Neural cell (in vitro differentiated cells): ENCODE data around the gene P2RX3.

Experiments used
- EP300 ChIP-seq: fragments of 450-650 bp; conservative IDR thresholded peaks from 2 replicates; pipeline ENCODE4 v1.6.1; 2014; ENCODE audit warnings: antibody characterized with exemption, mild to moderate bottlenecking, moderate library complexity; ENCODE audit not compliant: poor library complexity, severe bottlenecking
- EZH2 ChIP-seq: fragments of 200-600, 300-800 bp; shearing (Covaris generic), sonication (generic); IDR thresholded peaks from 2 replicates; pipeline ENCODE4 v1.6.1; 2014; ENCODE audit warnings: antibody characterized with exemption, low read length, borderline replicate concordance, mild to moderate bottlenecking; ENCODE audit not compliant: insufficient read depth, poor library complexity, severe bottlenecking
- MXI1 ChIP-seq: fragments of 450-650 bp; conservative IDR thresholded peaks from 2 replicates; pipeline ENCODE4 v1.6.1; 2014; ENCODE audit warnings: antibody characterized with exemption, mild to moderate bottlenecking; ENCODE audit not compliant: poor library complexity, severe bottlenecking
- POLR2AphosphoS5 ChIP-seq: IDR thresholded peaks from 2 replicates; pipeline ENCODE4 v1.6.1; 2012
- RAD21 ChIP-seq: fragments of 450-650 bp; conservative IDR thresholded peaks from 2 replicates; pipeline ENCODE4 v1.6.1; 2014; ENCODE audit warnings: antibody characterized with exemption, mild to moderate bottlenecking, moderate library complexity
- TF ChIP-seq, protein P1 (sequence below): fragments of 450-650 bp; IDR thresholded peaks from 2 replicates; pipeline ENCODE4 v1.5.1; 2014; ENCODE audit warnings: antibody characterized with exemption, mild to moderate bottlenecking, moderate library complexity; ENCODE audit not compliant: poor library complexity, severe bottlenecking

DNA sequence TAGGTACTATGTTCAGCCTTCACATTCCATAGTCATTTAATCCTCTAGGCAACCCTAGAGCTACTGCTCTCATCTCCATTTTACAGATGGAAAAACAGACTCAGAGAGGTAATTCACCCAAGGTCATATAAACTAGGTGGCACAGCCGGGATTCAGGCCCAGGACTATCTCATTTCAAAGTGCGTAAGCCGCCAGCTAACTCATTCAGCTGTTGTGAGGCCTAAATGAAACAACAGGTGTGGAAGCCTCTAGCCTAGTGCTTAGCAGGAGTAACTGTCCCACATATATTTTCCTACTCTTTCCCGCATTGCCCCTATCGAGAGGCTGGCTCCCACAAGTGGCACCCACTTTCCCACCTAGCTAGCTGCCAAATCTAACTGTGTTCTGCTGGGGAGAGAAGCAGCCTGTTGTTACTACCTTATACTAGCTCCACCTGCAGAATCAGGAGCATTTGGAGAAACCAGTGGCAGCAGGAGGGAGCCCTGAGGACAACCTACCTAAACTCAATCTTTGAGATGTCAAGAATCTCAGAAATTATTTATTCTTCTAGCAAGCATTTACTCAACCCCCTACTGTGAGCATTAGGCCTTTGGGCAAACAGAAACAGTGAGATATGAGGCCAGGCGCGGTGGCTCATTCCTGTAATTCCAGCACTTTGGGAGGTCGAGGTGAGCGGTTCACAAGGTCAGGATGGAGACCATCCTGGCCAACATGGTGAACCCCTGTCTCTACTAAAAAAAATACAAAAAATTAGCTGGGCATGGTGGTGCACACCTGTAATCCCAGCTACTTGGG, 21.9 kb downstream of the P2RX3 start:
- TF ChIP-seq, protein P1, sequence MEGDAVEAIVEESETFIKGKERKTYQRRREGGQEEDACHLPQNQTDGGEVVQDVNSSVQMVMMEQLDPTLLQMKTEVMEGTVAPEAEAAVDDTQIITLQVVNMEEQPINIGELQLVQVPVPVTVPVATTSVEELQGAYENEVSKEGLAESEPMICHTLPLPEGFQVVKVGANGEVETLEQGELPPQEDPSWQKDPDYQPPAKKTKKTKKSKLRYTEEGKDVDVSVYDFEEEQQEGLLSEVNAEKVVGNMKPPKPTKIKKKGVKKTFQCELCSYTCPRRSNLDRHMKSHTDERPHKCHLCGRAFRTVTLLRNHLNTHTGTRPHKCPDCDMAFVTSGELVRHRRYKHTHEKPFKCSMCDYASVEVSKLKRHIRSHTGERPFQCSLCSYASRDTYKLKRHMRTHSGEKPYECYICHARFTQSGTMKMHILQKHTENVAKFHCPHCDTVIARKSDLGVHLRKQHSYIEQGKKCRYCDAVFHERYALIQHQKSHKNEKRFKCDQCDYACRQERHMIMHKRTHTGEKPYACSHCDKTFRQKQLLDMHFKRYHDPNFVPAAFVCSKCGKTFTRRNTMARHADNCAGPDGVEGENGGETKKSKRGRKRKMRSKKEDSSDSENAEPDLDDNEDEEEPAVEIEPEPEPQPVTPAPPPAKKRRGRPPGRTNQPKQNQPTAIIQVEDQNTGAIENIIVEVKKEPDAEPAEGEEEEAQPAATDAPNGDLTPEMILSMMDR: no peak
- TF ChIP-seq POLR2AphosphoS5 (no peak), EZH2 (no peak), EP300 (no peak), MXI1 (no peak), RAD21 (no peak)
